Ovary (tissue), 3 donors: ENCODE results near the gene FAM163B.

Experiments used
- POLR2A ChIP-seq: fragments of 450-650 bp; IDR thresholded peaks from one replicate; pipeline ENCODE4 v1.6.1; 2017; ENCODE audit warnings: antibody characterized with exemption, mild to moderate bottlenecking, moderate library complexity
- TF ChIP-seq, protein P1 (sequence below), 3 donors: fragments of 450-650 bp in 2 of 3; fragments of 200-600 bp in 1 of 3; IDR thresholded peaks; one replicate each; pipeline versions ENCODE4 v1.5.1 to v1.8.0; 2016 to 2022; ENCODE audit warnings: antibody characterized with exemption in 3 of 3, mild to moderate bottlenecking in 1 of 3
- donor health status: DM: no; HTN: no; CAD: no.

DNA sequence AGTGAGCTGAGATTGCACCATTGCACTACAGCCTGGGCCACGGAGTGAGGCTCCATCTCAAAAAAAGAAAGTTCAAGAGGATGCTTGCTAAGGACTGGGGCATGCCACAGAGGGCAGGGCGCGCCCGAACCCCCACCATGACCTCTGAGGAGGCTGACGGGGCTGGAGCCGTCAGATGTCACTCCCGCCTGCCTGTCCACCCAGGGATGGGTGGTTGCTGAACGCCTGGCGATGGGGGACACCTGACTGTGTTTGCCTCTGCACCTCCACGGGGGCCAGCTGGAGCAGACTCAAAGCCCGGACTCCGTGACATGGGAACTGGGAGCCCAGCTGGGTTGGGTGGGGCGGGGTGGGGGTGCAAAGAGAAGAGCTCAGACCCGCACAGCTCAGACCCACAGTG, 42.8 kb downstream of the FAM163B start:
- TF ChIP-seq, protein P1, sequence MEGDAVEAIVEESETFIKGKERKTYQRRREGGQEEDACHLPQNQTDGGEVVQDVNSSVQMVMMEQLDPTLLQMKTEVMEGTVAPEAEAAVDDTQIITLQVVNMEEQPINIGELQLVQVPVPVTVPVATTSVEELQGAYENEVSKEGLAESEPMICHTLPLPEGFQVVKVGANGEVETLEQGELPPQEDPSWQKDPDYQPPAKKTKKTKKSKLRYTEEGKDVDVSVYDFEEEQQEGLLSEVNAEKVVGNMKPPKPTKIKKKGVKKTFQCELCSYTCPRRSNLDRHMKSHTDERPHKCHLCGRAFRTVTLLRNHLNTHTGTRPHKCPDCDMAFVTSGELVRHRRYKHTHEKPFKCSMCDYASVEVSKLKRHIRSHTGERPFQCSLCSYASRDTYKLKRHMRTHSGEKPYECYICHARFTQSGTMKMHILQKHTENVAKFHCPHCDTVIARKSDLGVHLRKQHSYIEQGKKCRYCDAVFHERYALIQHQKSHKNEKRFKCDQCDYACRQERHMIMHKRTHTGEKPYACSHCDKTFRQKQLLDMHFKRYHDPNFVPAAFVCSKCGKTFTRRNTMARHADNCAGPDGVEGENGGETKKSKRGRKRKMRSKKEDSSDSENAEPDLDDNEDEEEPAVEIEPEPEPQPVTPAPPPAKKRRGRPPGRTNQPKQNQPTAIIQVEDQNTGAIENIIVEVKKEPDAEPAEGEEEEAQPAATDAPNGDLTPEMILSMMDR (IDR thresholded peaks at IDR 0.05) = no peak
- TF ChIP-seq POLR2A = no peak
